Peyer's patch (tissue), 4 donors: ENCODE measurements around the gene TPRN.

Source experiments
- CTCF ChIP-seq, 6 experiments: fragments of 450-650 bp in 4 of 6; fragments of 200-600 bp in 2 of 6; sonication (generic) in 1 of 6; IDR thresholded peaks; one replicate each; pipeline ENCODE4 v1.5.1; 2017 to 2019; ENCODE audit warnings: antibody characterized with exemption in 6 of 6, mild to moderate bottlenecking in 3 of 6, moderate library complexity in 1 of 6
- POLR2A ChIP-seq, 2 donors: fragments of 450-650 bp; IDR thresholded peaks; one replicate each; pipeline ENCODE4 v1.5.1; 2017; ENCODE audit warnings: antibody characterized with exemption in 2 of 2, mild to moderate bottlenecking in 2 of 2, moderate library complexity in 2 of 2

GRCh38 chr9:137150617-137151457 is 49.7 kb downstream of the TPRN start:
- TF ChIP-seq POLR2A (IDR thresholded peaks at IDR 0.05), result no peak
- TF ChIP-seq CTCF (IDR thresholded peaks at IDR 0.05), result no peak
